ENCODE results near the gene CNNM3. TPM values are rescaled to one million over a fixed set of nuclear protein-coding genes. Genes with fewer than 3 reads are reported as not detected.
"Not testable (repeated sequence)": the region's sequence is repeated elsewhere in the genome, so short reads cannot be mapped to it uniquely, and the experiment has no call there.

CNNM3 gene
- total RNA-seq, 1 experiment from 2014 or later: 34.0 TPM

GRCh38 chr2:96860065-96861029 is 44.3 kb downstream of the CNNM3 start:
- Histone ChIP-seq H3K27me3 (ENCODE audit: control insufficient read depth, insufficient read depth, low read length) (no peaks in the 10 kb centered on the region), H3K4me1 (ENCODE audit: control insufficient read depth, insufficient read depth, low read length) (peaks cover 15% of the 10 kb centered on the region), H3K36me3 (ENCODE audit: control insufficient read depth, insufficient read depth, low read length) (peaks cover 9% of the 10 kb centered on the region; the same call in 1 of the 2 replicates), H3K9me3 (ENCODE audit: control insufficient read depth, insufficient read depth, low read depth, low read length) (no peaks in the 10 kb centered on the region), H3K4me3 (ENCODE audit: low read depth in 2 of 2, low read length in 2 of 2) (no peak overlapping the region), H3K27ac (ENCODE audit: low read length) (no peak overlapping the region)
- TF ChIP-seq SIN3A (IDR thresholded peaks at IDR 0.05; ENCODE audit: borderline replicate concordance, insufficient read depth, low read depth, low read length): no peak
- TF ChIP-seq TCF7L2 (IDR thresholded peaks at IDR 0.05; ENCODE audit: low read depth, low read length): no peak
- no peak for TF ChIP-seq REST (IDR thresholded peaks at IDR 0.05; ENCODE audit: insufficient read depth in 1 of 2, low read depth in 2 of 2, low read length in 1 of 2)
- no peak; the same call in 1 of the 2 replicates for TF ChIP-seq POLR2AphosphoS5 (IDR thresholded peaks at IDR 0.05; ENCODE audit: low read depth, low read length)
- no peak for TF ChIP-seq CTCF (IDR thresholded peaks at IDR 0.05)
- POLR2A ChIA-PET: no interaction called here
- intact Hi-C loops (cut with micrococcal nuclease; ENCODE audit: unreplicated experiment) (no loop called here), in situ Hi-C loops (cut with HindIII; ENCODE audit: low pct_unique_long_range_greater_than_20kb, low sequenced_read_pairs) (no loop called here)
- no peak for DNase-seq (ENCODE audit: low read depth, low spot score)
- no TSS peak for BruUV-seq (replicated peaks)
- no peak for ATAC-seq
- CTCF ChIA-PET: no interaction called here

GRCh38 chr2:96861074-96861473 is 45.0 kb downstream of the CNNM3 start:
- H3K4me3 ChIP-seq (ENCODE audit: low read depth in 2 of 2, low read length in 2 of 2): no peak overlapping the region
- ATAC-seq (no peak), DNase-seq (ENCODE audit: low read depth, low spot score) (no peak)
- BruUV-seq (replicated peaks): no TSS peak
- peaks cover 15% of the 10 kb centered on the region for H3K4me1 ChIP-seq (ENCODE audit: control insufficient read depth, insufficient read depth, low read length)
- peaks cover 10% of the 10 kb centered on the region; the same call in 1 of the 2 replicates for H3K36me3 ChIP-seq (ENCODE audit: control insufficient read depth, insufficient read depth, low read length)
- in situ Hi-C loops (cut with HindIII; ENCODE audit: low pct_unique_long_range_greater_than_20kb, low sequenced_read_pairs): no loop called here
- CTCF ChIA-PET: interaction anchor here (0.6 kb wide), 1 partner anchor 97 kb away, joined by 8 read pairs; no protein-coding TSS in a partner anchor
- POLR2A ChIA-PET: no interaction called here
- H3K27me3 ChIP-seq (ENCODE audit: control insufficient read depth, insufficient read depth, low read length): no peaks in the 10 kb centered on the region
- intact Hi-C loops (cut with micrococcal nuclease; ENCODE audit: unreplicated experiment): no loop called here
- no peak for TF ChIP-seq POLR2AphosphoS5 (IDR thresholded peaks at IDR 0.05; ENCODE audit: low read depth, low read length)
- no peak for TF ChIP-seq CTCF (IDR thresholded peaks at IDR 0.05)
- no peak for TF ChIP-seq SIN3A (IDR thresholded peaks at IDR 0.05; ENCODE audit: borderline replicate concordance, insufficient read depth, low read depth, low read length)
- TF ChIP-seq REST (IDR thresholded peaks at IDR 0.05; ENCODE audit: insufficient read depth in 1 of 2, low read depth in 2 of 2, low read length in 1 of 2): no peak
- no peak for TF ChIP-seq TCF7L2 (IDR thresholded peaks at IDR 0.05; ENCODE audit: low read depth, low read length)
- no peaks in the 10 kb centered on the region for H3K9me3 ChIP-seq (ENCODE audit: control insufficient read depth, insufficient read depth, low read depth, low read length)
- no peak overlapping the region for H3K27ac ChIP-seq (ENCODE audit: low read length)

GRCh38 chr2:96863056-96863455 is 47.0 kb downstream of the CNNM3 start:
- H3K27me3 ChIP-seq (ENCODE audit: control insufficient read depth, insufficient read depth, low read length); BruUV-seq (replicated peaks); intact Hi-C loops (cut with micrococcal nuclease; ENCODE audit: unreplicated experiment); POLR2A ChIA-PET; ATAC-seq; H3K9me3 ChIP-seq (ENCODE audit: control insufficient read depth, insufficient read depth, low read depth, low read length); H3K4me3 ChIP-seq (ENCODE audit: low read depth in 2 of 2, low read length in 2 of 2); H3K27ac ChIP-seq (ENCODE audit: low read length); DNase-seq (ENCODE audit: low read depth, low spot score); H3K36me3 ChIP-seq (ENCODE audit: control insufficient read depth, insufficient read depth, low read length); in situ Hi-C loops (cut with HindIII; ENCODE audit: low pct_unique_long_range_greater_than_20kb, low sequenced_read_pairs): not testable (repeated sequence)
- CTCF ChIA-PET: interaction anchor here (0.7 kb wide), 1 partner anchor 249 kb away, joined by 3 read pairs; no protein-coding TSS in a partner anchor
- H3K4me1 ChIP-seq (ENCODE audit: control insufficient read depth, insufficient read depth, low read length): peaks cover 14% of the 10 kb centered on the region
